Colonic mucosa (tissue), 4 donors: ENCODE results near the gene MFN2. TPM values are rescaled to one million over a fixed set of nuclear protein-coding genes. Genes with fewer than 3 reads are reported as not detected.

ENCODE experiments used
- DNase-seq: peaks from one replicate; pipeline ENCODE4 v3.0.0-alpha.2; 2020
- H3K27ac ChIP-seq: fragments of 200-600 bp; one replicate; pipeline ENCODE4 v1.8.0; 2021
- H3K27me3 ChIP-seq: fragments of 200-600 bp; one replicate; pipeline ENCODE4 v1.8.0; 2021
- H3K36me3 ChIP-seq: fragments of 200-600 bp; one replicate; pipeline ENCODE4 v1.8.0; 2021
- H3K4me1 ChIP-seq: fragments of 200-600 bp; one replicate; pipeline ENCODE4 v1.8.0; 2021; ENCODE audit warnings: mild to moderate bottlenecking
- H3K4me3 ChIP-seq: fragments of 200-600 bp; one replicate; pipeline ENCODE4 v1.8.0; 2021
- H3K9ac ChIP-seq, 2 donors: one replicate each; pipeline ENCODE4 v1.7.0; 2013; ENCODE audit warnings: control low read depth in 2 of 2, low read depth in 2 of 2, low read length in 2 of 2
- H3K9me3 ChIP-seq: fragments of 200-600 bp; one replicate; pipeline ENCODE4 v1.8.0; 2021
- intact Hi-C: fragments of 100-400 bp; cut with DNase I; formaldehyde crosslinking; loops from one replicate; pipeline ENCODE4 v1.14.1; 2022
- total RNA-seq, 2 donors: library from RNA; stranded (reverse); fragmentation: NEBNext Ultra II Directional in 1 of 2; extraction: Animal tissue kit (Norgen Biotek cat#: 25700) in 1 of 2; gene quantifications; one replicate each; pipeline ENCODE4 v1.2.1, GENCODE V29; 2021
- TF ChIP-seq, protein P1 (sequence below): fragments of 200-600 bp; IDR thresholded peaks from one replicate; pipeline ENCODE4 v1.8.0; 2022; ENCODE audit warnings: antibody characterized with exemption, mild to moderate bottlenecking
- donor health status: healthy.
- donor health status: DM: no; HTN: no; CAD: no.
- donor health status: DM: no; HTN: no; CAD: no.

Gene MFN2
- total RNA-seq, 2 donors from 2014 or later: 102 to 110 TPM

GRCh38 chr1:11946647-11947046 is 33.6 kb upstream of the MFN2 start:
- no peaks in the 10 kb centered on the region for H3K27me3 ChIP-seq
- TF ChIP-seq, protein P1, sequence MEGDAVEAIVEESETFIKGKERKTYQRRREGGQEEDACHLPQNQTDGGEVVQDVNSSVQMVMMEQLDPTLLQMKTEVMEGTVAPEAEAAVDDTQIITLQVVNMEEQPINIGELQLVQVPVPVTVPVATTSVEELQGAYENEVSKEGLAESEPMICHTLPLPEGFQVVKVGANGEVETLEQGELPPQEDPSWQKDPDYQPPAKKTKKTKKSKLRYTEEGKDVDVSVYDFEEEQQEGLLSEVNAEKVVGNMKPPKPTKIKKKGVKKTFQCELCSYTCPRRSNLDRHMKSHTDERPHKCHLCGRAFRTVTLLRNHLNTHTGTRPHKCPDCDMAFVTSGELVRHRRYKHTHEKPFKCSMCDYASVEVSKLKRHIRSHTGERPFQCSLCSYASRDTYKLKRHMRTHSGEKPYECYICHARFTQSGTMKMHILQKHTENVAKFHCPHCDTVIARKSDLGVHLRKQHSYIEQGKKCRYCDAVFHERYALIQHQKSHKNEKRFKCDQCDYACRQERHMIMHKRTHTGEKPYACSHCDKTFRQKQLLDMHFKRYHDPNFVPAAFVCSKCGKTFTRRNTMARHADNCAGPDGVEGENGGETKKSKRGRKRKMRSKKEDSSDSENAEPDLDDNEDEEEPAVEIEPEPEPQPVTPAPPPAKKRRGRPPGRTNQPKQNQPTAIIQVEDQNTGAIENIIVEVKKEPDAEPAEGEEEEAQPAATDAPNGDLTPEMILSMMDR: no peak
- no peak for DNase-seq
- no peak overlapping the region for H3K27ac ChIP-seq
- H3K4me3 ChIP-seq: no peak overlapping the region
- intact Hi-C loops: no loop called here
- no peaks in the 10 kb centered on the region for H3K36me3 ChIP-seq
- no peaks in the 10 kb centered on the region for H3K4me1 ChIP-seq
- H3K9ac ChIP-seq: no peak overlapping the region
- H3K9me3 ChIP-seq: no peaks in the 10 kb centered on the region

- intact Hi-C loops: no loop called here
- H3K4me3 ChIP-seq: no peak overlapping the region
- no peaks in the 10 kb centered on the region for H3K27me3 ChIP-seq
- H3K27ac ChIP-seq: no peak overlapping the region
- no peak overlapping the region for H3K9ac ChIP-seq
- no peaks in the 10 kb centered on the region for H3K9me3 ChIP-seq
- no peak for DNase-seq
- TF ChIP-seq, protein P1: no peak
- H3K36me3 ChIP-seq: no peaks in the 10 kb centered on the region
- H3K4me1 ChIP-seq: no peaks in the 10 kb centered on the region
These were observed 31.3 kb upstream of the MFN2 start for GRCh38 chr1:11948822-11949458.

- DNase-seq: no peak
- no peak overlapping the region for H3K27ac ChIP-seq
- TF ChIP-seq, protein P1: no peak
- H3K36me3 ChIP-seq: no peaks in the 10 kb centered on the region
- intact Hi-C loops: no loop called here
- H3K4me3 ChIP-seq: no peak overlapping the region
- no peak overlapping the region for H3K9ac ChIP-seq
- H3K9me3 ChIP-seq: no peaks in the 10 kb centered on the region
- H3K4me1 ChIP-seq: no peaks in the 10 kb centered on the region
- no peaks in the 10 kb centered on the region for H3K27me3 ChIP-seq
These were observed 28.3 kb upstream of the MFN2 start for GRCh38 chr1:11951901-11952300.

DNA sequence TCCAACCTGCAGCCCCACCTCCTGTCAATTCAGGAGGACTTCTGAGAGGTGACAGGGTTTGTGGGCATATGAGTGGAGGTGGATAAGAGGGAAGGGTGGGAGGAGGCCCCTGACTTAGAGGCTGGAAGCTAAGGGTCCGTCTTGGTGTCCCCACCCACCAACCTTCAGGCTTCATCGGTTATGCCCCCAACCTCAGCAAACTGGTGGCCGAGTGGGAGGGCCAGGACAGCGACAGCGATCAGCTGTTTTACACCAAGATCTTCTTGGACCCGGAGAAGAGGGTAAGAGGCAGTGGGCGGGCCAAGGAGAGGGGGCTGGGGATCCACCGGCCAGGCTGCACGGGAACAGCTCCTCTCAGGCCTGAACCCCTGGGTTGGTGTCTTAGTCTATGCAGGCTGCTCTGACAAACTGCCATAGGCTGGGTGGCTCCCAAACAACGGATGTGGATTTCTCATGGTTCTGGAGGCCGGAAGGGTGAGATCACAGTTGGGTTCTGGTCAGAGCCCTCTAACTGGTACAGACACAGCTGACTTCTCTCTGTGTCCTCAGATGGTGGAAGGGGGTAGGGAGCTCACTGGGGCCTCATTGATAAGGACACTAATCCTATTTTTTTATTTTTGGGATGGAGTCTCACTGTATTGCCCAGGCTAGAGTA is 27.7 kb upstream of the MFN2 start:
- Histone ChIP-seq H3K36me3 (no peaks in the 10 kb centered on the region), H3K27ac (no peak overlapping the region), H3K9me3 (no peaks in the 10 kb centered on the region), H3K9ac (no peak overlapping the region), H3K4me1 (no peaks in the 10 kb centered on the region), H3K27me3 (no peaks in the 10 kb centered on the region), H3K4me3 (no peak overlapping the region)
- DNase-seq: no peak
- intact Hi-C loops: no loop called here
- TF ChIP-seq, protein P1: no peak

DNA sequence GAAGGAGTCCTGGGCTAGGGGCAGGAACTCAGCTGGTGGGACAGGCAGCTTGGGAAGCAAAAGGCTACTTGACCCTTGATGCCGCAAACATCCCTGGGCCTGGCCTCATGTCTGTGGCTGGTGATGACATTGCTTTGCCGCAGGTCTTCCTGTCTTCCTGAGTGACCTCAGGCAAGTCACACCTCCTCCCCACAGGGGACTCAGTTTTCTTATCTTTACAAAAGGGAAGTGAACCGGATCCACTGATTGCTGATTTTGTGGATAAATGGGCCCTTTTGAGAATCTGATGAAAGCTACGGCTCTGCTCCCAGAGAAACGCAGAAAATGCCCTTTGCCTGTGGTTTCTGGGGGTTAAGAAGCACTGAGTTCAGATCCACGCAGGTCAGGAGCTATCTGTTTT is 25.0 kb upstream of the MFN2 start:
- Histone ChIP-seq H3K4me1 (no peaks in the 10 kb centered on the region), H3K27ac (no peak overlapping the region), H3K27me3 (no peaks in the 10 kb centered on the region), H3K9ac (no peak overlapping the region), H3K9me3 (no peaks in the 10 kb centered on the region), H3K4me3 (no peak overlapping the region), H3K36me3 (no peaks in the 10 kb centered on the region)
- TF ChIP-seq, protein P1: no peak
- intact Hi-C loops: loop anchor here (5.0 kb wide), 1 partner anchor 43 kb away; no protein-coding TSS in a partner anchor
- no peak for DNase-seq
